Measurements from ENCODE around the gene CADM1.

CADM1 gene

GRCh38 chr11:115411120-115411519 lies 93.1 kb downstream of the CADM1 start:
- Histone ChIP-seq H3K27ac (ENCODE audit: low read length) (no peak overlapping the region), H3K4me1 (ENCODE audit: control insufficient read depth in 1 of 2, insufficient read depth in 2 of 2, low read length in 2 of 2) (peaks cover 4 to 18% of the 10 kb centered on the region in 2 donors), H3K4me3 (ENCODE audit: low read depth in 1 of 2, low read length in 2 of 2) (no peak overlapping the region), H3K27me3 (ENCODE audit: low read depth, low read length) (no peaks in the 10 kb centered on the region), H3K9me3 (ENCODE audit: control insufficient read depth in 1 of 2, low read length in 2 of 2) (no peaks in the 10 kb centered on the region), H3K36me3 (ENCODE audit: control insufficient read depth in 1 of 2, insufficient read depth in 2 of 2, low read length in 2 of 2) (no peaks in the 10 kb centered on the region)

GRCh38 chr11:115409691-115410220 lies 94.5 kb downstream of the CADM1 start:
- H3K27me3 ChIP-seq (ENCODE audit: low read depth, low read length): no peaks in the 10 kb centered on the region
- H3K9me3 ChIP-seq (ENCODE audit: control insufficient read depth in 1 of 2, low read length in 2 of 2): no peaks in the 10 kb centered on the region
- no peak overlapping the region for H3K27ac ChIP-seq (ENCODE audit: low read length)
- H3K36me3 ChIP-seq (ENCODE audit: control insufficient read depth in 1 of 2, insufficient read depth in 2 of 2, low read length in 2 of 2): no peaks in the 10 kb centered on the region
- peaks cover 4 to 18% of the 10 kb centered on the region in 2 donors for H3K4me1 ChIP-seq (ENCODE audit: control insufficient read depth in 1 of 2, insufficient read depth in 2 of 2, low read length in 2 of 2)
- no peak overlapping the region for H3K4me3 ChIP-seq (ENCODE audit: low read depth in 1 of 2, low read length in 2 of 2)

DNA sequence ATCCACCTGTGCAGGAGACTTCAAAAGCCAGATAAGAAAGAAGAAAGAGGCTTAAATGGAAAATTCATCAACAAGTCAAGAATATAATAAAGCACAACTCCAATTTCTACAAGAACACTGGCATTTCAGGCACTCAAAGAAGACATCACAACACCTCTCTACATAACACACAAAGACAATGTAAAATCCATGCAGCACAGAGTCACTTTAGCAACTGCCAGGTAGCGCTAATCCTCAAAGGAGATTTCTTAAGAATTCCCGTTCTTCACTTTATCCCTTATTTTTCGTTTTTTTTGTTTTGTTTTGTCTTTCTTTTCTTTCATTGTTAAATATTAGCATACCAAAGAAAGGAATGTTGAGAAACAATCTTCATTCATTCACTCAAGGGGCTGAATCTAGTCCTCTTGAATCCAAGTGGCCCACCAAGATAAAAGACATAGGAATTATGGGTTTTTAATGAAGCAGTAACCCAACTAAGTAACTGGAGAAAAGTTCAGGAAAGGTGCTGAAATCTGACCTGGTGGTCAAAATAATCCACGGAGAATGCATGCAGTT lies 95.0 kb downstream of the CADM1 start:
- Histone ChIP-seq H3K4me3 (ENCODE audit: low read depth in 1 of 2, low read length in 2 of 2) (no peak overlapping the region), H3K27ac (ENCODE audit: low read length) (no peak overlapping the region), H3K4me1 (ENCODE audit: control insufficient read depth in 1 of 2, insufficient read depth in 2 of 2, low read length in 2 of 2) (peaks cover 4 to 18% of the 10 kb centered on the region in 2 donors), H3K27me3 (ENCODE audit: low read depth, low read length) (no peaks in the 10 kb centered on the region), H3K9me3 (ENCODE audit: control insufficient read depth in 1 of 2, low read length in 2 of 2) (no peaks in the 10 kb centered on the region), H3K36me3 (ENCODE audit: control insufficient read depth in 1 of 2, insufficient read depth in 2 of 2, low read length in 2 of 2) (no peaks in the 10 kb centered on the region)

DNA sequence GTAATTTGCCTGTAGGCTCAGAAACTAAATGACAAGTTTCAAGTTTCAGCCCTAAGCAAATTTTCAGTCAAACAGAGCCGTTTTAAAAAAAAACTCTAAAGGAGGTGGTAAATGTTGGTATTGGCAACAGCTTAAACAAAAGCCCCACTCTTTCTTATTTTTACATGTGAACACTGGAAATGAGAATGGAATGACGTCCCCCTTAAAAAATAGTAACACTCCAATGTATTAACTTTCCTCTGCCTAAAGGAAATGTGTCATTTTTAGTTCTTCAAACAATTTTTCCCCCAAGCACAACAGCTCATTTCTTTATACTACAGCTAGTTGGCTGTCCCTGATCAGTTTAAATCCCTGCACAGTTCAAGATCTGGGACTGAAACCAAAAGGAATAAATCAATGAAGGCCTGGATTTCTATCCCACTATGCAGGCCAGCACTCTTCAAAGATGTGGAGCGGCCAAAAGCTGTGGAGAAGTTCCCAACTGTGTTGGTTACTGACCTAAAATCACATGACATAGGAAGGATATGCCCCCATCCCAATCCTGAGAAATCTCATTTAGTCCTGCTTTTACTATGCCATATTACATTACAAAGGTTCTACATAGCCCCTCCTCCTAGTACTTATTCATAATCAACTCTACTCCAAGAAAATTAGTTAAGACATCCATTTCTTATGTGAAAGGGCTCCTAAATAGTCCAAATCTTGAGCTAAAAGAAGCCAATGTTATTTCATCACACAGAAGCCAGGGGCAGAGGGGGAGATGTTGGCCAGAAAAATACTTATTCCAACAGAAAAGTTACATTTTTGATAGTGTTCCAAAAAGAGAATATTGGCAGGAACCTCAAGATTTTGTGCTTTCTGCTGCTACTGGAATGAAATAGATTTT lies 95.9 kb downstream of the CADM1 start:
- H3K4me3 ChIP-seq (ENCODE audit: low read depth in 1 of 2, low read length in 2 of 2): no peak overlapping the region
- H3K36me3 ChIP-seq (ENCODE audit: control insufficient read depth in 1 of 2, insufficient read depth in 2 of 2, low read length in 2 of 2): no peaks in the 10 kb centered on the region
- no peaks in the 10 kb centered on the region for H3K27me3 ChIP-seq (ENCODE audit: low read depth, low read length)
- no peaks in the 10 kb centered on the region for H3K9me3 ChIP-seq (ENCODE audit: control insufficient read depth in 1 of 2, low read length in 2 of 2)
- peaks cover 4 to 18% of the 10 kb centered on the region in 2 donors for H3K4me1 ChIP-seq (ENCODE audit: control insufficient read depth in 1 of 2, insufficient read depth in 2 of 2, low read length in 2 of 2)
- no peak overlapping the region for H3K27ac ChIP-seq (ENCODE audit: low read length)

DNA sequence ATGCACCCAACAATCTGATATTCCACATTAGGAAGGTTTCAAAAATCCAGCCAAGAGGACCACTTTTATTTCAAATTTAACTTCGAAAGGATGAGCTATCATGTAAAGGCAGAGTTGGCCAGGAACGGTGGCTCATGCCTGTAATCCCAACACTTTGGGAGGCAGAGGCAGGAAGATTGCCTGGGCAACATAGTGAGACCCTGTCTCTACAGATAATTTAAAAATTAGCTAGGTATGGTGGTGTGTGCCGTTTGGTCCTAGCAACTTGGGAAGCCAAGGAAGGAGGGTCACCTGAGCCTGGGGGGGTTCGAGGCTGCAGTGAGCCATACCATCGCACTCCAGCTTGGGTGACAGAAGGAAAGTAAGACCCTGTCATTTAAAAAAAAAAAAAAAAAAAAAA lies 96.7 kb downstream of the CADM1 start:
- no peaks in the 10 kb centered on the region for H3K36me3 ChIP-seq (ENCODE audit: control insufficient read depth in 1 of 2, insufficient read depth in 2 of 2, low read length in 2 of 2)
- H3K4me1 ChIP-seq (ENCODE audit: control insufficient read depth in 1 of 2, insufficient read depth in 2 of 2, low read length in 2 of 2): peaks cover 4 to 18% of the 10 kb centered on the region in 2 donors
- H3K27me3 ChIP-seq (ENCODE audit: low read depth, low read length): no peaks in the 10 kb centered on the region
- H3K27ac ChIP-seq (ENCODE audit: low read length): no peak overlapping the region
- no peak overlapping the region for H3K4me3 ChIP-seq (ENCODE audit: low read depth in 1 of 2, low read length in 2 of 2)
- H3K9me3 ChIP-seq (ENCODE audit: control insufficient read depth in 1 of 2, low read length in 2 of 2): no peaks in the 10 kb centered on the region

DNA sequence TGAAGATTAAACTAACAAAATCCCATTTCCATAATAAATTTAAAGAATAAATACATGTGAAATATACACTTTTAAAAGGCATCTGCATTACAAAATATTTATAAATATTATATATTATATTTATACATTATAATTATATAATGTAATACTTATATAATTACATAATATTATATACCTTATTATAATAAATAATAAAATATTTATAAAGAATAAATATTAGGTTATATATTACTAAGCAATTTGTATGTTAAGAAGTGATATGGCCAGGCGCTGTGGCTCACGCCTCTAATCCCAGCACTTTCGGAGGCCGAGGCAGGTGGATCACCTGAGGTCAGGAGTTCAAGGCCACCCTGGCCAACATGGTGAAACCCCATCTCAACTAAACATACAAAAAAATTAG lies 97.8 kb downstream of the CADM1 start:
- Histone ChIP-seq H3K27ac (ENCODE audit: low read length) (no peak overlapping the region), H3K9me3 (ENCODE audit: control insufficient read depth in 1 of 2, low read length in 2 of 2) (no peaks in the 10 kb centered on the region), H3K27me3 (ENCODE audit: low read depth, low read length) (no peaks in the 10 kb centered on the region), H3K4me1 (ENCODE audit: control insufficient read depth in 1 of 2, insufficient read depth in 2 of 2, low read length in 2 of 2) (peaks cover 4 to 18% of the 10 kb centered on the region in 2 donors), H3K4me3 (ENCODE audit: low read depth in 1 of 2, low read length in 2 of 2) (no peak overlapping the region), H3K36me3 (ENCODE audit: control insufficient read depth in 1 of 2, insufficient read depth in 2 of 2, low read length in 2 of 2) (no peaks in the 10 kb centered on the region)

DNA sequence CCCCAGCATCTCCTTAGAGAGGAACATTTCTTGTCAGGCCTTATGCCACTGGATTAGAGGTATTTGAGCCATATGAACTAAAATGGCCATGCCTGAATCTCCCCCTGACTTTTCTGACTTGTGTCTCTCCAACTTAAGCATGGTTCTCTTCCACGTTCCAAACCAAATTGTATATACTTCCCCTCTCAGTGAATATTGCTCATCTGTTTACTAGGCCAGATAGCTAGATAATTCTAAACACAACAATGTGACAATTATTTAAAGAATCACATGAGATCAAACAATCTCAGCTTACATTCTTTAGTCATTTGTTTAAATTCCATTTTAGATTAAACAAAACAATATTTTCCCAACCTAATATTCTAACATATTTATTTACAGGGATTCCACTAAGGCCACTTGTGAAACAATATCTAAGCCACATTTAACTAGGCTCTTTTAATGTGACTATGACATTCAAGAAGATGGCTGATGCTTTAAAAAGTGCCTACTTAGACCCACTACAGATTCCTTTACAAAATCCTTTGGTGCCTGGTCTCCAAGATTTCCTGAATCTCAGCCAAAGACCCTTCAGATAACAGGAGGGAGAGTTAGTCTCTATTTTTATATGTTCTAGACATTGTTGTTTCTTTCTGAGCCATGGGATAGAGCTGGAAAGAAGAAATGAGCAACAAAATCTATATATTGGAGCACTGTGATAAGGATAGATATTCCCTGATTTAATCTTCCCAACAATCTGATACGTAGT lies 105.7 kb downstream of the CADM1 start:
- H3K9me3 ChIP-seq (ENCODE audit: control insufficient read depth in 1 of 2, low read length in 2 of 2): no peaks in the 10 kb centered on the region

GRCh38 chr11:115396533-115396932 lies 107.7 kb downstream of the CADM1 start:
- H3K4me3 ChIP-seq (ENCODE audit: low read depth in 1 of 2, low read length in 2 of 2): no peak overlapping the region
- H3K4me1 ChIP-seq (ENCODE audit: control insufficient read depth in 1 of 2, insufficient read depth in 2 of 2, low read length in 2 of 2): no peaks in the 10 kb centered on the region
- H3K36me3 ChIP-seq (ENCODE audit: control insufficient read depth in 1 of 2, insufficient read depth in 2 of 2, low read length in 2 of 2): no peaks in the 10 kb centered on the region
- no peaks in the 10 kb centered on the region for H3K9me3 ChIP-seq (ENCODE audit: control insufficient read depth in 1 of 2, low read length in 2 of 2)
- no peak overlapping the region for H3K27ac ChIP-seq (ENCODE audit: low read length)
- H3K27me3 ChIP-seq (ENCODE audit: low read depth, low read length): no peaks in the 10 kb centered on the region

More for the DNA sequence above, 105.7 kb downstream of the CADM1 start:
- Histone ChIP-seq H3K27ac (ENCODE audit: low read length) (no peak overlapping the region), H3K36me3 (ENCODE audit: control insufficient read depth in 1 of 2, insufficient read depth in 2 of 2, low read length in 2 of 2) (no peaks in the 10 kb centered on the region), H3K4me1 (ENCODE audit: control insufficient read depth in 1 of 2, insufficient read depth in 2 of 2, low read length in 2 of 2) (no peaks in the 10 kb centered on the region), H3K27me3 (ENCODE audit: low read depth, low read length) (no peaks in the 10 kb centered on the region), H3K4me3 (ENCODE audit: low read depth in 1 of 2, low read length in 2 of 2) (no peak overlapping the region)

GRCh38 chr11:115393950-115394349 lies 110.3 kb downstream of the CADM1 start:
- Histone ChIP-seq H3K4me3 (ENCODE audit: low read depth in 1 of 2, low read length in 2 of 2) (no peak overlapping the region), H3K36me3 (ENCODE audit: control insufficient read depth in 1 of 2, insufficient read depth in 2 of 2, low read length in 2 of 2) (no peaks in the 10 kb centered on the region), H3K4me1 (ENCODE audit: control insufficient read depth in 1 of 2, insufficient read depth in 2 of 2, low read length in 2 of 2) (no peaks in the 10 kb centered on the region), H3K27me3 (ENCODE audit: low read depth, low read length) (no peaks in the 10 kb centered on the region), H3K27ac (ENCODE audit: low read length) (no peak overlapping the region), H3K9me3 (ENCODE audit: control insufficient read depth in 1 of 2, low read length in 2 of 2) (no peaks in the 10 kb centered on the region)

GRCh38 chr11:115391598-115391997 lies 112.6 kb downstream of the CADM1 start:
- no peaks in the 10 kb centered on the region for H3K9me3 ChIP-seq (ENCODE audit: control insufficient read depth in 1 of 2, low read length in 2 of 2)
- no peaks in the 10 kb centered on the region for H3K4me1 ChIP-seq (ENCODE audit: control insufficient read depth in 1 of 2, insufficient read depth in 2 of 2, low read length in 2 of 2)
- no peaks in the 10 kb centered on the region for H3K27me3 ChIP-seq (ENCODE audit: low read depth, low read length)
- H3K36me3 ChIP-seq (ENCODE audit: control insufficient read depth in 1 of 2, insufficient read depth in 2 of 2, low read length in 2 of 2): no peaks in the 10 kb centered on the region
- no peak overlapping the region for H3K4me3 ChIP-seq (ENCODE audit: low read depth in 1 of 2, low read length in 2 of 2)
- no peak overlapping the region for H3K27ac ChIP-seq (ENCODE audit: low read length)

GRCh38 chr11:115391160-115391559 lies 113.1 kb downstream of the CADM1 start:
- no peak overlapping the region for H3K27ac ChIP-seq (ENCODE audit: low read length)
- H3K36me3 ChIP-seq (ENCODE audit: control insufficient read depth in 1 of 2, insufficient read depth in 2 of 2, low read length in 2 of 2): no peaks in the 10 kb centered on the region
- H3K9me3 ChIP-seq (ENCODE audit: control insufficient read depth in 1 of 2, low read length in 2 of 2): no peaks in the 10 kb centered on the region
- H3K27me3 ChIP-seq (ENCODE audit: low read depth, low read length): no peaks in the 10 kb centered on the region
- no peaks in the 10 kb centered on the region for H3K4me1 ChIP-seq (ENCODE audit: control insufficient read depth in 1 of 2, insufficient read depth in 2 of 2, low read length in 2 of 2)
- no peak overlapping the region for H3K4me3 ChIP-seq (ENCODE audit: low read depth in 1 of 2, low read length in 2 of 2)

Measured in muscle layer of duodenum (tissue), 2 donors.